Measurements from ENCODE around the gene SH3GLB1.

- TF ChIP-seq CTCF (IDR thresholded peaks at IDR 0.05) (no peak), POLR2A (IDR thresholded peaks at IDR 0.05) (no peak)
Observed at GRCh38 chr1:86764523-86764922, 60.1 kb downstream of the SH3GLB1 start.
